HG03135 (cell line): ENCODE data around the gene PLEKHG3.

Source experiments
- ATAC-seq: cut with Tn5 transposase; IDR thresholded peaks from one replicate; pipeline ENCODE4 v1.9.1; 2021; ENCODE audit warnings: mild to moderate bottlenecking, moderate library complexity; ENCODE audit not compliant: unreplicated experiment

Gene PLEKHG3

GRCh38 chr14:64743061-64743460 is 38.8 kb downstream of the PLEKHG3 start:
- no peak for ATAC-seq

- ATAC-seq, result no peak
These were observed 41.4 kb downstream of the PLEKHG3 start for GRCh38 chr14:64745511-64746091.

- ATAC-seq, result no peak
These were observed 42.4 kb downstream of the PLEKHG3 start for GRCh38 chr14:64746298-64747250.

- no peak for ATAC-seq
These were observed 43.1 kb downstream of the PLEKHG3 start for GRCh38 chr14:64747327-64747726.

- ATAC-seq, result no peak
These were observed 44.3 kb downstream of the PLEKHG3 start for GRCh38 chr14:64748521-64748920.

- ATAC-seq, result no peak
These were observed 44.9 kb downstream of the PLEKHG3 start for GRCh38 chr14:64748995-64749714.

- no peak for ATAC-seq
These were observed 48.7 kb downstream of the PLEKHG3 start for GRCh38 chr14:64752909-64753308.

GRCh38 chr14:64753374-64753773 is 49.1 kb downstream of the PLEKHG3 start:
- ATAC-seq, result no peak

- no peak for ATAC-seq
These were observed 49.8 kb downstream of the PLEKHG3 start for GRCh38 chr14:64753999-64754398.

- no peak for ATAC-seq
These were observed 50.5 kb downstream of the PLEKHG3 start for GRCh38 chr14:64754685-64755084.

- ATAC-seq, result no peak
These were observed 51.6 kb downstream of the PLEKHG3 start for GRCh38 chr14:64755781-64756221.

- no peak for ATAC-seq
These were observed 52.5 kb downstream of the PLEKHG3 start for GRCh38 chr14:64756712-64757111.

- no peak for ATAC-seq
These were observed 53.4 kb downstream of the PLEKHG3 start for GRCh38 chr14:64757601-64758000.

GRCh38 chr14:64758025-64758521 is 53.8 kb downstream of the PLEKHG3 start:
- ATAC-seq, result no peak

- ATAC-seq, result no peak
These were observed 54.7 kb downstream of the PLEKHG3 start for GRCh38 chr14:64758691-64759554.

GRCh38 chr14:64759555-64759938 is 55.3 kb downstream of the PLEKHG3 start:
- no peak for ATAC-seq

- ATAC-seq, result no peak
These were observed 56.0 kb downstream of the PLEKHG3 start for GRCh38 chr14:64760146-64760755.

- no peak for ATAC-seq
These were observed 56.7 kb downstream of the PLEKHG3 start for GRCh38 chr14:64760916-64761315.

GRCh38 chr14:64761441-64762043 is 57.3 kb downstream of the PLEKHG3 start:
- no peak for ATAC-seq
